Ectodermal cell (in vitro differentiated cells): Measurements from ENCODE around the gene B9D2.
A peak's percentile ranks its signal among the peaks of the same experiment; 100 is the strongest.

Experiments used
- H3K27ac ChIP-seq: 2 replicates; pipeline ENCODE4 v1.7.0; 2013; ENCODE audit warnings: mild to moderate bottlenecking, low read depth, low read length; ENCODE audit not compliant: insufficient read depth, poor library complexity, severe bottlenecking
- H3K27me3 ChIP-seq: 2 replicates; pipeline ENCODE4 v1.7.0; 2013; ENCODE audit warnings: mild to moderate bottlenecking, low read length; ENCODE audit not compliant: insufficient read depth, control insufficient read depth, poor library complexity, severe bottlenecking
- H3K36me3 ChIP-seq: one replicate; pipeline ENCODE4 v1.7.0; 2013; ENCODE audit warnings: low read length; ENCODE audit not compliant: control insufficient read depth, insufficient read depth
- H3K4me1 ChIP-seq: one replicate; pipeline ENCODE4 v1.7.0; 2013; ENCODE audit warnings: low read length; ENCODE audit not compliant: control insufficient read depth, insufficient read depth
- H3K4me3 ChIP-seq: 2 replicates; pipeline ENCODE4 v1.7.0; 2013; ENCODE audit warnings: low read depth, low read length, control low read depth; ENCODE audit not compliant: insufficient read depth
- H3K9me3 ChIP-seq: 2 replicates; pipeline ENCODE4 v1.7.0; 2013; ENCODE audit warnings: mild to moderate bottlenecking, low read length, moderate library complexity; ENCODE audit not compliant: control insufficient read depth
- WGBS, 2 experiments: methylation state at CpG; one replicate each; pipeline ENCODE4 v1.1.7; 2013; ENCODE audit warnings: missing lambda C conversion rate in 2 of 2; 5-methylcytosine and 5-hydroxymethylcytosine counted together

The B9D2 gene

GRCh38 chr19:41356984-41357739, 6.8 kb downstream of the B9D2 start:
- no peak overlapping the region for H3K4me3 ChIP-seq
- H3K9me3 ChIP-seq = no peaks in the 10 kb centered on the region
- WGBS, 2 experiments = 85 to 86% methylated on average over 11 of the region's 11 CpGs
- peaks cover 9% of the 10 kb centered on the region for H3K4me1 ChIP-seq
- H3K36me3 ChIP-seq = no peaks in the 10 kb centered on the region
- H3K27me3 ChIP-seq = peaks cover 23% of the 10 kb centered on the region
- no peak overlapping the region for H3K27ac ChIP-seq

GRCh38 chr19:41355802-41356201, 8.1 kb downstream of the B9D2 start:
- Histone ChIP-seq H3K27ac (no peak overlapping the region), H3K27me3 (peaks cover 36% of the 10 kb centered on the region), H3K4me3 (no peak overlapping the region), H3K4me1 (peaks cover 18% of the 10 kb centered on the region), H3K9me3 (no peaks in the 10 kb centered on the region), H3K36me3 (no peaks in the 10 kb centered on the region)
- WGBS, 2 experiments = 82 to 89% methylated on average over 3 of the region's 3 CpGs

DNA sequence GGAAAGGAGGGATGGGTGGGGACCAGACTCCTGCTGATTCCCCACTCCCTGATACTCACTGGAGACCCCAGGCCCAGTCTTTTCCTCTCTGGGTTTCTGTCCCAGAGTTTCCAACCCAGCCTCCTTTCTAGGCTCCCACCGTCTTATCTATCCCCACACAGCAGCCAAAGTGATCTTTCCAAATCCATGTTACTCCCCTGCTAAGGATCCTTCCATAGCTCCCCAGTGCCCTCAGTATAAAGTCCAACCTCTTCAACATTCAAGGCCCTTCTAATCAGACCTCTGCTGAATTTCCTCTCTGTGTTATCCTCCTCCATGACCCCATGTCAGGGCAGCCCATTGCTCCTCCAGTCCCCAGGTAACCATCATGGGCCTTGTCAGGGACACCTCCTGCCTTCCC, 8.9 kb downstream of the B9D2 start:
- H3K9me3 ChIP-seq = no peaks in the 10 kb centered on the region
- no peak overlapping the region for H3K27ac ChIP-seq
- peaks cover 44% of the 10 kb centered on the region for H3K27me3 ChIP-seq
- 95% methylated on average over 1 of the region's 1 CpG for WGBS, 2 experiments
- H3K4me3 ChIP-seq = no peak overlapping the region
- no peaks in the 10 kb centered on the region for H3K36me3 ChIP-seq
- H3K4me1 ChIP-seq = peaks cover 19% of the 10 kb centered on the region

DNA sequence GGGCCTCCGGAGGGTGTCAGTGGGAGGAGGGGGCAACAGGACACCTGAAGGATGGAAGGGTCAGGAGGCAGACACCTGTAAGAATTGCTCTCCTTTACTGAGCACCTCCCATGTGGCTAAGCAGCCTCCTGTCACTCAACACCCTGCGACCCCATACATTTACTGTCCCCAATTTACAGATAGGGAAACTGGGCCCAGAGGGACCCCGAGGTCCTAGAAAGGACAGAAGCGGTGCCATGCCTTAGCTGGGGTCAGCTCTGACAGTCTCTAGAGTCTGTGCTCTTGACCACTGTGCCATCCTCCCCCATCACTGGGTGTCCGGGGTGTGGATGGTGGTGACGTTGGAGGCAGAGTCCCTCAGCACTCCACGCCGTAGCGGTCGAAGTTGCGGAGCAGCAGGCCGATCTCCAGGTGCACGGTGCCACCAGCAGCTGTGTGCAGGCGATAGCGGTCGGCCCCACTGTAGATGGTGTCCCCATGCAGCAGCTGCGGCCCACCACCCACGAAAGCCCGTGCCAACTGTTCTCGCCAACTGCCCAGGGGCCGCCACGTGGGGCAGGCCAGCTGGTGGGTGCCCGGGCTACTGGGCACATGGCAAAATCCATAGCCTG, 9.5 kb downstream of the B9D2 start:
- peaks cover 19% of the 10 kb centered on the region for H3K4me1 ChIP-seq
- peaks cover 50% of the 10 kb centered on the region for H3K27me3 ChIP-seq
- H3K9me3 ChIP-seq = no peaks in the 10 kb centered on the region
- H3K27ac ChIP-seq = no peak overlapping the region
- 90 to 92% methylated on average over 23 of the region's 23 CpGs for WGBS, 2 experiments
- H3K36me3 ChIP-seq = no peaks in the 10 kb centered on the region
- H3K4me3 ChIP-seq = peak overlapping the region; percentile 55

DNA sequence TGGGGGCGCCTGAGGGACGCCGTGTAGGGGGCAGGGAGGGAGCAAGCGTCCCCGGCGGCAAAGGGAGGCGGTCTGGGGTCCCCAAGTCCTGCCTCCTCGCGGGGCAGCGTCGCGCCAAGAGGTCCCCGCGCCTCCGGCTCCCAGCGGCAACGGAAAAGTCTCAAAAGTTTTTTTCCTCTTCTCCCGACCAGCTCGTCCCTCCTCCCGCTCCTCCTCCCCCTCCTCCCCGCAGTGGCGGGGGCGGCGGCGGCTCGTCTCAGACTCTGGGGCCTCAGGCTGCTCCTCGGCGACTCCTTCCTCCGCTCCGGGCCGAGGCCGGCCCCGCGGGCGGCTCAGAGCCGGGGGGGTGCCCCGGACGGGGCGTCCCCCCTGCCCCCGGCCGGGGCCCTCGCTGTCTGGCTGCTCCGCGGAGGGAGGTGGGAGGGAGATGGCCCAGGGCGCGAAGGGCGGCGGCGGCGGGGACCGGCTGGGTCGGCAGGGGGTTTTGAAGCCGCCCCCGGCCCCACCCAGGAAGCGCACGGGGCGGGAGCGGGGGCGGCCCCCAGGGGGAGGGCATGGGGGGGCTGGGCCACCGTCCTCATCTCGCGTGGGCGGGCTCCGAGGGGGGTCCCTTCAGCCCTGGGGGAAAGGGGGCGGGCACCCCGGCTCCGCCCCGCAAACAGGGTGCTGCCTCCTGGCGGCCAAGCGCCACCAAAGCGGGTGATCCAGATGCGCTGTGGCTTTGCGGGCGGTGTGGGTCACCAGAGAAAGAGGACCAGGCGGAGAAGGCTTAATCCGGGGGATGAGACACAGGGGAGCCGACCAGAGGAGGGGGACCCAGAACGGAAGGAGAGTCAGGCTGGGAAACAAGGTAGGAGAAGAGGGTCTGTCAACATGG, 10.2 kb downstream of the B9D2 start, which contains the start of gene TGFB1:
TSS of gene TGFB1 (minus strand) at position 457 of the 877 bp plus-strand sequence. CDS start 878 bp downstream, outside the sequence.
- Histone ChIP-seq H3K4me1 (peaks cover 19% of the 10 kb centered on the region), H3K27me3 (peaks cover 53% of the 10 kb centered on the region), H3K4me3 (peak within 1 kb of the TSS; percentile 55), H3K36me3 (no peaks in the 10 kb centered on the region), H3K9me3 (no peaks in the 10 kb centered on the region), H3K27ac (no peak within 1 kb of the TSS)
- 1% methylated on average over 78 of the region's 78 CpGs for WGBS, 2 experiments

DNA sequence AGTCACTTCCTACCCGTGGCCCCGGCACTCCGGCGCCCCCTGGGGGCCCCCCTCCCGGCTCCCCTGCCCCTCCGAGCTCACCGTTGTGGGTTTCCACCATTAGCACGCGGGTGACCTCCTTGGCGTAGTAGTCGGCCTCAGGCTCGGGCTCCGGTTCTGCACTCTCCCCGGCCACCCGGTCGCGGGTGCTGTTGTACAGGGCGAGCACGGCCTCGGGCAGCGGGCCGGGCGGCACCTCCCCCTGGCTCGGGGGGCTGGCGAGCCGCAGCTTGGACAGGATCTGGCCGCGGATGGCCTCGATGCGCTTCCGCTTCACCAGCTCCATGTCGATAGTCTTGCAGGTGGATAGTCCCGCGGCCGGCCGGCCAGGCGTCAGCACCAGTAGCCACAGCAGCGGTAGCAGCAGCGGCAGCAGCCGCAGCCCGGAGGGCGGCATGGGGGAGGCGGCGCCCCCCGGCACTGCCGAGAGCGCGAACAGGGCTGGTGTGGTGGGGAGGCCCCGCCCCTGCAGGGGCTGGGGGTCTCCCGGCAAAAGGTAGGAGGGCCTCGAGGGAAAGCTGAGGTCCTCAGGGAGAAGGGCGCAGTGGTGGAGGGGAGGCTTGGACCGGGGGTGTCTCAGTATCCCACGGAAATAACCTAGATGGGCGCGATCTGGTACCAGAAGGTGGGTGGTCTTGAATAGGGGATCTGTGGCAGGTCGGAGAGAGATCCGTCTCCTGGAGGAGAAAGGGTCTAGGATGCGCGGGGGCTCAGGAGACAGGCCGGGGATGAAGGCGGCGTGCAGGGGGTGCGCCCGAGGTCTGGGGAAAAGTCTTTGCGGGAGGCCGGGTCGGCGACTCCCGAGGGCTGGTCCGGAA, 11.1 kb downstream of the B9D2 start:
- Histone ChIP-seq H3K4me3 (peak overlapping the region; percentile 55), H3K27ac (no peak overlapping the region), H3K4me1 (peaks cover 19% of the 10 kb centered on the region), H3K27me3 (peaks cover 53% of the 10 kb centered on the region), H3K9me3 (no peaks in the 10 kb centered on the region), H3K36me3 (no peaks in the 10 kb centered on the region)
- WGBS, 2 experiments = 1% methylated on average over 71 of the region's 71 CpGs

GRCh38 chr19:41352279-41352608, 11.7 kb downstream of the B9D2 start:
- Histone ChIP-seq H3K27me3 (peaks cover 53% of the 10 kb centered on the region), H3K4me3 (peak overlapping the region; percentile 55), H3K27ac (no peak overlapping the region), H3K9me3 (no peaks in the 10 kb centered on the region), H3K36me3 (no peaks in the 10 kb centered on the region), H3K4me1 (peaks cover 19% of the 10 kb centered on the region)
- 0 to 1% methylated on average over 12 of the region's 12 CpGs for WGBS, 2 experiments

DNA sequence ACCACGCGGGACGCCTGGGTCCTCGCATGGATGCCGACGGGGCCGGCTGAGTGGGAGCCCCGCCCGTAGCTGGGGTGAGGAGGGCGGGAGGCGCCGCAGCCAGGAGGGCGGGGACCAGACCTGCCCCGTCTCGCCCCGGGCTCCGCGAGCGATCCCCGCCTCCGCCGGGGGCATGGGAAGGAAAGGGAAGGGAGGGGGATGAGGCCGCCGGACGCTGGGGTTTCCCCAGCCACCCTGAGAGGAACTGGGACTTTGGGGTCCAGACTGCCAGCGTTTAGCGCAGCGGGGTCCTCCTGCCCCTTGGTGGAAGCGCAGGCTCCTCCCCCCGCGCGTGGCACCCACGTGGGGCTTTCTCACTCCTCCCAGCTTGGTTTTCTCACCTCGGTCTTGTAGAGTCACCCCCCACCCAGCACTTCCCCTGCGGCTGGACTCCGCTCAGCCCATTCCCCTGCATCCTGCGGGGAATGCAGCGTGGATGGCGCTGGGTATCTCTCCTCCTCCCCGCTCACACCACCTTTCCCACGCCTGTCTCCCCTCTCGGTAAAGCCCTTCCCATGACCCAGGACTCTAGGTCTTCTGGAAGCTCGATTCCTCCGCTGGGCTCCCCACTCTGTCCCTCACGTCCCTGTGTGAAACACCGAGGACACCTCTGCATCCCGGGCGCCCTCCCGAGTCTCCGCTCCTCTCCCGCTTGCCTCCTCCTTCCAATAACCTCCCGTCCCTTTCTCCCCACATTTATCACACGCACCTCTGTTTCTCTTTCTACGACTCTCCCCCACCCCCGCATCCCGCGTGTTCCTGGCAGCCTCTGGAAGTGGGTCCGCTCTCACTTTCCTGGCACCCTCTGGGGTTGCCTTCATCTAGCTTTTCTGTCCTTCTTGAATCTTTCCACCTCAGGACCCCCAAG, 12.4 kb downstream of the B9D2 start:
- peak overlapping the region; percentile 55 for H3K4me3 ChIP-seq
- no peaks in the 10 kb centered on the region for H3K36me3 ChIP-seq
- H3K27me3 ChIP-seq = peaks cover 53% of the 10 kb centered on the region
- H3K4me1 ChIP-seq = peaks cover 19% of the 10 kb centered on the region
- 1% methylated on average over 58 of the region's 58 CpGs for WGBS, 2 experiments
- H3K9me3 ChIP-seq = no peaks in the 10 kb centered on the region
- H3K27ac ChIP-seq = no peak overlapping the region
